WTC11 (cell line): ENCODE data around the gene RFX7.

Experiments
- ATF2 ChIP-seq: sonication (generic); formaldehyde crosslinking; IDR thresholded peaks from 2 replicates; pipeline ENCODE4 v1.8.1; 2022; ENCODE audit warnings: low read depth, missing genetic modification reagents, borderline replicate concordance
- CTCF ChIP-seq: fragments of 200-600 bp; IDR thresholded peaks from 2 replicates; pipeline ENCODE4 v1.8.0; 2022; ENCODE audit warnings: antibody characterized with exemption
- E2F4 ChIP-seq: sonication (generic); formaldehyde crosslinking; IDR thresholded peaks from 2 replicates; pipeline ENCODE4 v1.8.1; 2022; ENCODE audit warnings: low read depth, mild to moderate bottlenecking, moderate library complexity, missing genetic modification reagents, borderline replicate concordance
- HMGXB4 ChIP-seq: sonication (generic); formaldehyde crosslinking; IDR thresholded peaks from 2 replicates; pipeline ENCODE4 v1.8.1; 2023; ENCODE audit warnings: mild to moderate bottlenecking, moderate library complexity, missing genetic modification reagents
- JUN ChIP-seq: sonication (generic); formaldehyde crosslinking; IDR thresholded peaks from 2 replicates; pipeline ENCODE4 v1.8.0; 2023; ENCODE audit warnings: mild to moderate bottlenecking, missing genetic modification reagents
- ZNF281 ChIP-seq: sonication (generic); formaldehyde crosslinking; IDR thresholded peaks from 2 replicates; pipeline ENCODE4 v1.8.0; 2023; ENCODE audit warnings: mild to moderate bottlenecking, missing genetic modification reagents
- TF ChIP-seq, protein P1 (sequence below): sonication (generic); formaldehyde crosslinking; IDR thresholded peaks from 2 replicates; pipeline ENCODE4 v1.8.1; 2023; ENCODE audit warnings: mild to moderate bottlenecking, missing genetic modification reagents, borderline replicate concordance
- TF ChIP-seq, protein P2 (sequence below): sonication (generic); formaldehyde crosslinking; IDR thresholded peaks from 2 replicates; pipeline ENCODE4 v1.8.1; 2023; ENCODE audit warnings: mild to moderate bottlenecking, missing genetic modification reagents
- TF ChIP-seq, protein P3 (sequence below): fragments of 250-450 bp; sonication (Bioruptor Pico); IDR thresholded peaks from 2 replicates; pipeline ENCODE4 v1.9.0; 2021; ENCODE audit warnings: mild to moderate bottlenecking
- TF ChIP-seq, protein P4 (sequence below): sonication (generic); formaldehyde crosslinking; IDR thresholded peaks from 2 replicates; pipeline ENCODE4 v1.8.1; 2022; ENCODE audit warnings: missing genetic modification reagents, borderline replicate concordance

GRCh38 chr15:56098195-56098863 lies 145.3 kb downstream of the RFX7 start:
- TF ChIP-seq HMGXB4 (CRISPR knock-in tag) (no peak), E2F4 (no peak), ZNF281 (CRISPR knock-in tag) (no peak), ATF2 (CRISPR knock-in tag) (no peak), CTCF (no peak), JUN (no peak)
- TF ChIP-seq, protein P1, sequence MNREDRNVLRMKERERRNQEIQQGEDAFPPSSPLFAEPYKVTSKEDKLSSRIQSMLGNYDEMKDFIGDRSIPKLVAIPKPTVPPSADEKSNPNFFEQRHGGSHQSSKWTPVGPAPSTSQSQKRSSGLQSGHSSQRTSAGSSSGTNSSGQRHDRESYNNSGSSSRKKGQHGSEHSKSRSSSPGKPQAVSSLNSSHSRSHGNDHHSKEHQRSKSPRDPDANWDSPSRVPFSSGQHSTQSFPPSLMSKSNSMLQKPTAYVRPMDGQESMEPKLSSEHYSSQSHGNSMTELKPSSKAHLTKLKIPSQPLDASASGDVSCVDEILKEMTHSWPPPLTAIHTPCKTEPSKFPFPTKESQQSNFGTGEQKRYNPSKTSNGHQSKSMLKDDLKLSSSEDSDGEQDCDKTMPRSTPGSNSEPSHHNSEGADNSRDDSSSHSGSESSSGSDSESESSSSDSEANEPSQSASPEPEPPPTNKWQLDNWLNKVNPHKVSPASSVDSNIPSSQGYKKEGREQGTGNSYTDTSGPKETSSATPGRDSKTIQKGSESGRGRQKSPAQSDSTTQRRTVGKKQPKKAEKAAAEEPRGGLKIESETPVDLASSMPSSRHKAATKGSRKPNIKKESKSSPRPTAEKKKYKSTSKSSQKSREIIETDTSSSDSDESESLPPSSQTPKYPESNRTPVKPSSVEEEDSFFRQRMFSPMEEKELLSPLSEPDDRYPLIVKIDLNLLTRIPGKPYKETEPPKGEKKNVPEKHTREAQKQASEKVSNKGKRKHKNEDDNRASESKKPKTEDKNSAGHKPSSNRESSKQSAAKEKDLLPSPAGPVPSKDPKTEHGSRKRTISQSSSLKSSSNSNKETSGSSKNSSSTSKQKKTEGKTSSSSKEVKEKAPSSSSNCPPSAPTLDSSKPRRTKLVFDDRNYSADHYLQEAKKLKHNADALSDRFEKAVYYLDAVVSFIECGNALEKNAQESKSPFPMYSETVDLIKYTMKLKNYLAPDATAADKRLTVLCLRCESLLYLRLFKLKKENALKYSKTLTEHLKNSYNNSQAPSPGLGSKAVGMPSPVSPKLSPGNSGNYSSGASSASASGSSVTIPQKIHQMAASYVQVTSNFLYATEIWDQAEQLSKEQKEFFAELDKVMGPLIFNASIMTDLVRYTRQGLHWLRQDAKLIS (CRISPR knock-in tag) = no peak
- TF ChIP-seq, protein P2, sequence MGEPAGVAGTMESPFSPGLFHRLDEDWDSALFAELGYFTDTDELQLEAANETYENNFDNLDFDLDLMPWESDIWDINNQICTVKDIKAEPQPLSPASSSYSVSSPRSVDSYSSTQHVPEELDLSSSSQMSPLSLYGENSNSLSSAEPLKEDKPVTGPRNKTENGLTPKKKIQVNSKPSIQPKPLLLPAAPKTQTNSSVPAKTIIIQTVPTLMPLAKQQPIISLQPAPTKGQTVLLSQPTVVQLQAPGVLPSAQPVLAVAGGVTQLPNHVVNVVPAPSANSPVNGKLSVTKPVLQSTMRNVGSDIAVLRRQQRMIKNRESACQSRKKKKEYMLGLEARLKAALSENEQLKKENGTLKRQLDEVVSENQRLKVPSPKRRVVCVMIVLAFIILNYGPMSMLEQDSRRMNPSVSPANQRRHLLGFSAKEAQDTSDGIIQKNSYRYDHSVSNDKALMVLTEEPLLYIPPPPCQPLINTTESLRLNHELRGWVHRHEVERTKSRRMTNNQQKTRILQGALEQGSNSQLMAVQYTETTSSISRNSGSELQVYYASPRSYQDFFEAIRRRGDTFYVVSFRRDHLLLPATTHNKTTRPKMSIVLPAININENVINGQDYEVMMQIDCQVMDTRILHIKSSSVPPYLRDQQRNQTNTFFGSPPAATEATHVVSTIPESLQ (CRISPR knock-in tag) = no peak
- TF ChIP-seq, protein P3, sequence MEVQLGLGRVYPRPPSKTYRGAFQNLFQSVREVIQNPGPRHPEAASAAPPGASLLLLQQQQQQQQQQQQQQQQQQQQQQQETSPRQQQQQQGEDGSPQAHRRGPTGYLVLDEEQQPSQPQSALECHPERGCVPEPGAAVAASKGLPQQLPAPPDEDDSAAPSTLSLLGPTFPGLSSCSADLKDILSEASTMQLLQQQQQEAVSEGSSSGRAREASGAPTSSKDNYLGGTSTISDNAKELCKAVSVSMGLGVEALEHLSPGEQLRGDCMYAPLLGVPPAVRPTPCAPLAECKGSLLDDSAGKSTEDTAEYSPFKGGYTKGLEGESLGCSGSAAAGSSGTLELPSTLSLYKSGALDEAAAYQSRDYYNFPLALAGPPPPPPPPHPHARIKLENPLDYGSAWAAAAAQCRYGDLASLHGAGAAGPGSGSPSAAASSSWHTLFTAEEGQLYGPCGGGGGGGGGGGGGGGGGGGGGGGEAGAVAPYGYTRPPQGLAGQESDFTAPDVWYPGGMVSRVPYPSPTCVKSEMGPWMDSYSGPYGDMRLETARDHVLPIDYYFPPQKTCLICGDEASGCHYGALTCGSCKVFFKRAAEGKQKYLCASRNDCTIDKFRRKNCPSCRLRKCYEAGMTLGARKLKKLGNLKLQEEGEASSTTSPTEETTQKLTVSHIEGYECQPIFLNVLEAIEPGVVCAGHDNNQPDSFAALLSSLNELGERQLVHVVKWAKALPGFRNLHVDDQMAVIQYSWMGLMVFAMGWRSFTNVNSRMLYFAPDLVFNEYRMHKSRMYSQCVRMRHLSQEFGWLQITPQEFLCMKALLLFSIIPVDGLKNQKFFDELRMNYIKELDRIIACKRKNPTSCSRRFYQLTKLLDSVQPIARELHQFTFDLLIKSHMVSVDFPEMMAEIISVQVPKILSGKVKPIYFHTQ (CRISPR knock-in tag) = no peak
- TF ChIP-seq, protein P4, sequence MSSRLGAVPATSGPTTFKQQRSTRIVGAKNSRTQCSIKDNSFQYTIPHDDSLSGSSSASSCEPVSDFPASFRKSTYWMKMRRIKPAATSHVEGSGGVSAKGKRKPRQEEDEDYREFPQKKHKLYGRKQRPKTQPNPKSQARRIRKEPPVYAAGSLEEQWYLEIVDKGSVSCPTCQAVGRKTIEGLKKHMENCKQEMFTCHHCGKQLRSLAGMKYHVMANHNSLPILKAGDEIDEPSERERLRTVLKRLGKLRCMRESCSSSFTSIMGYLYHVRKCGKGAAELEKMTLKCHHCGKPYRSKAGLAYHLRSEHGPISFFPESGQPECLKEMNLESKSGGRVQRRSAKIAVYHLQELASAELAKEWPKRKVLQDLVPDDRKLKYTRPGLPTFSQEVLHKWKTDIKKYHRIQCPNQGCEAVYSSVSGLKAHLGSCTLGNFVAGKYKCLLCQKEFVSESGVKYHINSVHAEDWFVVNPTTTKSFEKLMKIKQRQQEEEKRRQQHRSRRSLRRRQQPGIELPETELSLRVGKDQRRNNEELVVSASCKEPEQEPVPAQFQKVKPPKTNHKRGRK (CRISPR knock-in tag) = no peak
